RWPE1 (cell line): ENCODE measurements around the gene WDR3.

Experiments used
- CTCF ChIA-PET: fragments of 350-600 bp; sonication (Branson Sonifier 250); formaldehyde crosslinking; extraction: SDS; loops from one replicate; lab custom pipeline; 2021; lab: Yijun Ruan, JAX
- POLR2A ChIA-PET: fragments of 400-600 bp; formaldehyde crosslinking; extraction: SDS; loops from one replicate; lab custom pipeline; 2020; ENCODE audit warnings: antibody characterized with exemption; ENCODE audit not compliant: low non-redundant PET; lab: Yijun Ruan, JAX
- DNase-seq: peaks from one replicate; pipeline ENCODE4 v3.0.0; 2012; ENCODE audit warnings: low spot score
- H3K27ac ChIP-seq: fragments of 450-650 bp; 2 replicates; pipeline ENCODE4 v1.5.1; 2017
- TF ChIP-seq, protein P1 (sequence below): fragments of 450-650 bp; conservative IDR thresholded peaks from 2 replicates; pipeline ENCODE4 v1.5.1; 2017; ENCODE audit warnings: low read depth, mild to moderate bottlenecking

WDR3 gene

GRCh38 chr1:117930484-117930883 lies 945 bp downstream of the WDR3 start:
- ChIA-PET POLR2A (no interaction called here), CTCF (interaction anchor here (0.6 kb wide), 1 partner anchor 484 kb away, joined by 4 read pairs; no protein-coding TSS in a partner anchor)
- DNase-seq: no peak
- no peak overlapping the region for H3K27ac ChIP-seq
- TF ChIP-seq, protein P1, sequence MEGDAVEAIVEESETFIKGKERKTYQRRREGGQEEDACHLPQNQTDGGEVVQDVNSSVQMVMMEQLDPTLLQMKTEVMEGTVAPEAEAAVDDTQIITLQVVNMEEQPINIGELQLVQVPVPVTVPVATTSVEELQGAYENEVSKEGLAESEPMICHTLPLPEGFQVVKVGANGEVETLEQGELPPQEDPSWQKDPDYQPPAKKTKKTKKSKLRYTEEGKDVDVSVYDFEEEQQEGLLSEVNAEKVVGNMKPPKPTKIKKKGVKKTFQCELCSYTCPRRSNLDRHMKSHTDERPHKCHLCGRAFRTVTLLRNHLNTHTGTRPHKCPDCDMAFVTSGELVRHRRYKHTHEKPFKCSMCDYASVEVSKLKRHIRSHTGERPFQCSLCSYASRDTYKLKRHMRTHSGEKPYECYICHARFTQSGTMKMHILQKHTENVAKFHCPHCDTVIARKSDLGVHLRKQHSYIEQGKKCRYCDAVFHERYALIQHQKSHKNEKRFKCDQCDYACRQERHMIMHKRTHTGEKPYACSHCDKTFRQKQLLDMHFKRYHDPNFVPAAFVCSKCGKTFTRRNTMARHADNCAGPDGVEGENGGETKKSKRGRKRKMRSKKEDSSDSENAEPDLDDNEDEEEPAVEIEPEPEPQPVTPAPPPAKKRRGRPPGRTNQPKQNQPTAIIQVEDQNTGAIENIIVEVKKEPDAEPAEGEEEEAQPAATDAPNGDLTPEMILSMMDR: no peak

- TF ChIP-seq, protein P1: no peak
- no peak overlapping the region for H3K27ac ChIP-seq
- ChIA-PET CTCF (interaction anchor here (0.6 kb wide), 1 partner anchor 96 kb away, joined by 3 read pairs; no protein-coding TSS in a partner anchor), POLR2A (no interaction called here)
- peak; percentile 2 for DNase-seq
Measured at GRCh38 chr1:117932576-117932975, 3.0 kb downstream of the WDR3 start.

GRCh38 chr1:117933769-117934168 lies 4.2 kb downstream of the WDR3 start:
- ChIA-PET POLR2A (no interaction called here), CTCF (no interaction called here)
- no peak for DNase-seq
- TF ChIP-seq, protein P1: no peak
- H3K27ac ChIP-seq: no peak overlapping the region

DNA sequence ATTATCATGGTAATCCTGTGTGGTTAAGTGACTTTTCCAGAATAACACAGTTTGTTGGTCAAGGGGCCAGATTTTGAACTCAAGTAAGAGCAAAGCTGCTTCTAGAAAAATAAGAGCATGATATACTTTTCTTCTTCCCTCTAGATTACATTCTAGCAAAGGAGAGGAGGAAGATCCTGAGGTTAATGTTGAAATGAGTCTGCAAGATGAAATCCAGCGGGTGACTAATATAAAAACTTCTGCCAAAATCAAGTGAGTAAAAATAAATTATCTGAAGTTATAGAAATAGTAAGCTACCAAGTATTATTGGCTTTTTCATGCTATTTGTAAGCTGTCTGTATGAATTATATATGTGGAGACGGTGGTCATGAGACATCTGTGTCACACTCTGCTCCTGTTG lies 12.8 kb downstream of the WDR3 start:
- H3K27ac ChIP-seq: no peak overlapping the region
- ChIA-PET POLR2A (no interaction called here), CTCF (interaction anchor here (0.7 kb wide), 1 partner anchor 1427 kb away, joined by 3 read pairs; no protein-coding TSS in a partner anchor)
- DNase-seq: no peak
- TF ChIP-seq, protein P1: no peak

DNA sequence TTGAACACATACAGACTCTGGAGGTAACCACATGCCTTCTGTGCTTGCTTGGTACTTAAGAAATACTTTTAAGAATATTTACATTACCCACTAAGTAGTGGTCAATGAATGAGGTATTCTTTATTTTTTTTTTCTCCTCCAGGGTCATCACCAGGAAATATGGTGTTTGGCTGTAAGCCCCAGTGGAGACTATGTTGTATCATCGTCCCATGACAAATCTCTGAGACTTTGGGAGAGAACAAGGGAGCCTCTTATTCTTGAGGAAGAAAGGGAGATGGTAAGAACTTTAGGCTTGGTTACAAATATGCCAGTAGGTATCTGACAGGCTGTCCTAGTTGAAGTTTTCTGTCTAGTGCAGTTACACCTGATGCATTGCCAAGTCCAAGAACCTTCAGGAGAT lies 22.8 kb downstream of the WDR3 start:
- no peak for DNase-seq
- TF ChIP-seq, protein P1: no peak
- CTCF ChIA-PET: no interaction called here
- no peak overlapping the region for H3K27ac ChIP-seq
- POLR2A ChIA-PET: no interaction called here

GRCh38 chr1:117959364-117959763 lies 29.8 kb downstream of the WDR3 start:
- POLR2A ChIA-PET: no interaction called here
- CTCF ChIA-PET: no interaction called here
- DNase-seq: no peak
- TF ChIP-seq, protein P1: no peak
- H3K27ac ChIP-seq: no peak overlapping the region
